ENCODE data around the gene TMEM169.

Gene TMEM169

DNA sequence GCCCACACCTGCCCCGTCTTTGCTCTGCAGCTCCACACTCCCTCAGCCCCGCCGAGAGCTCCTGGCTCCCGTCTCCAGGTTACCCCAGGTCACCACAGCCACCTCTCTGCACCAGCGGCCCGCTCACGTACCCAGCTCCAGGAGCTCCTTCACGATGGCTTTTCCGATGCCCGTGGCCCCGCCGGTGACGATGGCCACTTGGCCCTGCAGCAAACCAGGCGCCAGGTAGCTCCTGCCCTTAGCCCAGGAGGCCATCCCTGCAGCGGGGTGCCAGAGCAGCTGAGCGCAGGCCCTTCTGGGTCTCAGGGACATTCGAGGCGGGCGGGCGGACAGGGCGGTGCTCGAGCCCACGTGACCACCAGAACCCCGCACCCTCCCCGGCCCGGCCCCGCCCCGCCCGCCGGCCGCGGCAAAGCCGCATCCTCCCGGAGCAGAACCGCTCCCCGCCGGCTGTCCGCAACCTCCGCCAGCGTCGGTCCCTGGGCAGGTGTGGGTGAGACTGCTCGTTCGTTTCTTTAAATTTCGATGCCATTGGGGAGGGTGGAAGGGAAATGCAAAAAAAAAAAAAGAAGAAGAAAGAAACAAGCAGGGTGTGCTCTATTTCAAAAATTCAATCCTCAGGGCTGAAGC lies at the start of gene TMEM169, which contains the start of gene PECR:
Gene TMEM169, plus strand, starts transcription at position 433 of the 630 bp plus-strand sequence. CDS start 14,045 bp downstream, outside the sequence.
Gene PECR, minus strand, starts transcription at position 323 of the 630 bp plus-strand sequence. Its CDS starts 68 bp downstream, at position 255.
- no peak within 1 kb of the TSS for H3K27ac ChIP-seq
- TF ChIP-seq, protein P1, sequence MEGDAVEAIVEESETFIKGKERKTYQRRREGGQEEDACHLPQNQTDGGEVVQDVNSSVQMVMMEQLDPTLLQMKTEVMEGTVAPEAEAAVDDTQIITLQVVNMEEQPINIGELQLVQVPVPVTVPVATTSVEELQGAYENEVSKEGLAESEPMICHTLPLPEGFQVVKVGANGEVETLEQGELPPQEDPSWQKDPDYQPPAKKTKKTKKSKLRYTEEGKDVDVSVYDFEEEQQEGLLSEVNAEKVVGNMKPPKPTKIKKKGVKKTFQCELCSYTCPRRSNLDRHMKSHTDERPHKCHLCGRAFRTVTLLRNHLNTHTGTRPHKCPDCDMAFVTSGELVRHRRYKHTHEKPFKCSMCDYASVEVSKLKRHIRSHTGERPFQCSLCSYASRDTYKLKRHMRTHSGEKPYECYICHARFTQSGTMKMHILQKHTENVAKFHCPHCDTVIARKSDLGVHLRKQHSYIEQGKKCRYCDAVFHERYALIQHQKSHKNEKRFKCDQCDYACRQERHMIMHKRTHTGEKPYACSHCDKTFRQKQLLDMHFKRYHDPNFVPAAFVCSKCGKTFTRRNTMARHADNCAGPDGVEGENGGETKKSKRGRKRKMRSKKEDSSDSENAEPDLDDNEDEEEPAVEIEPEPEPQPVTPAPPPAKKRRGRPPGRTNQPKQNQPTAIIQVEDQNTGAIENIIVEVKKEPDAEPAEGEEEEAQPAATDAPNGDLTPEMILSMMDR (IDR thresholded peaks at IDR 0.05) = no peak
- TF ChIP-seq ZFX (IDR thresholded peaks at IDR 0.05; ENCODE audit: borderline replicate concordance) = no peak

- TF ChIP-seq ZFX (IDR thresholded peaks at IDR 0.05; ENCODE audit: borderline replicate concordance) = no peak
- TF ChIP-seq, protein P1 (IDR thresholded peaks at IDR 0.05) = no peak
- H3K27ac ChIP-seq = no peak overlapping the region
Measured at GRCh38 chr2:216031960-216032689, 49.6 kb upstream of the TMEM169 start.

DNA sequence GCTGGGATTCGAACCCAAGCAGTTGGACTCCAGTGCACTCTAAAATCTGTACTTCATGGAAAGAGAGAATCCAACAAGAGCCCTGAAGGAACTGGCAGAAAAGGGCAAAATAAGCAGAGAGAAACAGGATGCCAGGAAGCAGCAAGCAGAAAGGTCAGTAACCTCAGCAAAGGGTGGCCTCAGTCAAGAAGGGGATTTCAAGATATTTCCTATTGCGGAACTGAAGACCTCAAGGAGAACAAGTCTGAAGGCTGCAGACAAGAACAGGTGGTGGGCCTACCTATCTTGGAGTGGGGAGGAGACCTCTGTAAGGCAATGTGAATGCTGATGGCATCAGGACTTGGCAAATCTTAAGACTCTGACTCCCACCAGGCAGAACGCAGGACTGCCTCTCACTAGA lies 48.3 kb upstream of the TMEM169 start:
- TF ChIP-seq, protein P1 (IDR thresholded peaks at IDR 0.05) = no peak
- no peak for TF ChIP-seq ZFX (IDR thresholded peaks at IDR 0.05; ENCODE audit: borderline replicate concordance)
- H3K27ac ChIP-seq = no peak overlapping the region

- no peak overlapping the region for H3K27ac ChIP-seq
- TF ChIP-seq, protein P1 (IDR thresholded peaks at IDR 0.05) = peak; percentile 93
- no peak for TF ChIP-seq ZFX (IDR thresholded peaks at IDR 0.05; ENCODE audit: borderline replicate concordance)
Measured at GRCh38 chr2:216034065-216034464, 47.7 kb upstream of the TMEM169 start.

GRCh38 chr2:216039918-216040317 lies 41.8 kb upstream of the TMEM169 start:
- H3K27ac ChIP-seq = no peak overlapping the region
- TF ChIP-seq ZFX (IDR thresholded peaks at IDR 0.05; ENCODE audit: borderline replicate concordance) = no peak
- TF ChIP-seq, protein P1 (IDR thresholded peaks at IDR 0.05) = no peak

- H3K27ac ChIP-seq = no peak overlapping the region
- no peak for TF ChIP-seq ZFX (IDR thresholded peaks at IDR 0.05; ENCODE audit: borderline replicate concordance)
- TF ChIP-seq, protein P1 (IDR thresholded peaks at IDR 0.05) = no peak
Measured at GRCh38 chr2:216041438-216041837, 40.3 kb upstream of the TMEM169 start.

- H3K27ac ChIP-seq = no peak overlapping the region
- TF ChIP-seq, protein P1 (IDR thresholded peaks at IDR 0.05) = no peak
Measured at GRCh38 chr2:216043949-216044348, 37.8 kb upstream of the TMEM169 start.
